SU-DHL-6 (cell line): ENCODE results near the gene FAM83G.

Source experiments
- CTCF ChIP-seq: fragments of 200-600 bp; sonication (generic); IDR thresholded peaks from one replicate; pipeline ENCODE4 v1.5.1; 2017; ENCODE audit warnings: antibody characterized with exemption, mild to moderate bottlenecking, low read length, moderate library complexity; ENCODE audit not compliant: insufficient read depth, poor library complexity, severe bottlenecking
- EZH2phosphoT487 ChIP-seq: fragments of 200-600 bp; sonication (generic), shearing (Covaris generic); conservative IDR thresholded peaks from 2 replicates; pipeline ENCODE4 v1.6.1; 2018; ENCODE audit warnings: mild to moderate bottlenecking, antibody characterized with exemption, low read length, moderate library complexity, mixed read lengths

- no peak for TF ChIP-seq CTCF
- TF ChIP-seq EZH2phosphoT487, result no peak
Measured at GRCh38 chr17:18964550-18964949, 40.0 kb downstream of the FAM83G start.
